Dedifferentiated amniotic fluid mesenchymal stem cell (primary cell): ENCODE measurements around the gene N4BP3.
A peak's percentile ranks its signal among the peaks of the same experiment; 100 is the strongest.
"Not testable (repeated sequence)": the region's sequence is repeated elsewhere in the genome, so short reads cannot be mapped to it uniquely, and the experiment has no call there.

Source experiments
- DNase-seq: peaks from one replicate; pipeline ENCODE4 v3.0.0-alpha.2; 2016; ENCODE audit errors: extremely low spot score

The N4BP3 gene, protein sequence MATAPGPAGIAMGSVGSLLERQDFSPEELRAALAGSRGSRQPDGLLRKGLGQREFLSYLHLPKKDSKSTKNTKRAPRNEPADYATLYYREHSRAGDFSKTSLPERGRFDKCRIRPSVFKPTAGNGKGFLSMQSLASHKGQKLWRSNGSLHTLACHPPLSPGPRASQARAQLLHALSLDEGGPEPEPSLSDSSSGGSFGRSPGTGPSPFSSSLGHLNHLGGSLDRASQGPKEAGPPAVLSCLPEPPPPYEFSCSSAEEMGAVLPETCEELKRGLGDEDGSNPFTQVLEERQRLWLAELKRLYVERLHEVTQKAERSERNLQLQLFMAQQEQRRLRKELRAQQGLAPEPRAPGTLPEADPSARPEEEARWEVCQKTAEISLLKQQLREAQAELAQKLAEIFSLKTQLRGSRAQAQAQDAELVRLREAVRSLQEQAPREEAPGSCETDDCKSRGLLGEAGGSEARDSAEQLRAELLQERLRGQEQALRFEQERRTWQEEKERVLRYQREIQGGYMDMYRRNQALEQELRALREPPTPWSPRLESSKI

DNA sequence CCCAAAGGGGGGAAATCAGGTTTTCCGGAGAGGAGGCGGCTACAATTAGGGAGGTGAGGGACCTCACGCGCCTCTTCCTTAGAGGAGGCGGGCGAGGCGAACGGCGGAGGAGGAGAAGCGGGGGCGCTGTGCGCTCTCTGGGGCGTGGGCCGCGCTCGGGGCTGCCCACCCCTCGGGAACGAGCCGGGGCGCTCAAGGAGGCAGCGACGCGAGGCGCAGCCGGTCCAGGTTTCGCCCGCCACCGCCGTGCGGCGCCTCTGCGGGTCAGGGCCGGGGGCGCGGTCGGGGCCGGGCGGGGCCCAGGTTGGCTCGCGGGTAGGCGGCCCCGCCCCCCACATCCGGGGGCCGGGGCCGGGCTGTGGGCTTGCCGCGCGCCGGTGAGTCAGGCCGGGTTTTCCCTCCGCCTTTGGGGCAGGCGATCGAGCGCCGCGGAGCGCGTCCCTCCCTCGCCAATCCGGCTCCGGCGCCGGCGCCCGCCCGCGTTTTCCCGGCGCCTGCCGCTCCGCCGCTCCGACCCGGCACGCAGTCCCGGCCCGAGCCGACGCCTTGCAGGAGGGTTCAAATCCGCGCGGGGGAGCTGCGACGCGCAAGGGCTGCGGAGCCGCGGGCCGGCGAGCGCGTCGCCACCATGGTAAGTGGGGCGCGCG, at the start of gene N4BP3:
TSS of gene N4BP3 (plus strand) at position 392 of the 647 bp plus-strand sequence. CDS start 6,052 bp downstream, outside the sequence.
- DNase-seq: no peak

DNA sequence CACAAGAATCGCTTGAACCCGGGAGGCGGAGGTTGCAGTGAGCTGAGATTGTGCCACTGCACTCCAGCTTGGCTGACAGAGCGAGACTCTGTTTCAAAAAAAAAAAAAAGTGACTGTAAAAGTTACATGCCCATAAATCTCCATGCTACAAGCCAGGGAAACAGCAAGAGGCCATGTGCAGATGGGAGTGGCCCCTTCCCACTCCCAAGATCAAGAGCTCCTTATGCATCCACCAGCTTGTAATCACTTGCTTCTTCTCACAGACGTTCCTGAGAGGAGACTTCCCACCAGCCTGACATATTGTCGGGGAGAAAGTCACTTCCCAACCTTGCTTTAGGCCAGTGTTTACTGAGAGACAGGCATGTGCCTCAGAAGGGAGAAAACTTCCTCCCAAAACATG, 45.6 kb upstream of the N4BP3 start:
- no peak for DNase-seq

DNA sequence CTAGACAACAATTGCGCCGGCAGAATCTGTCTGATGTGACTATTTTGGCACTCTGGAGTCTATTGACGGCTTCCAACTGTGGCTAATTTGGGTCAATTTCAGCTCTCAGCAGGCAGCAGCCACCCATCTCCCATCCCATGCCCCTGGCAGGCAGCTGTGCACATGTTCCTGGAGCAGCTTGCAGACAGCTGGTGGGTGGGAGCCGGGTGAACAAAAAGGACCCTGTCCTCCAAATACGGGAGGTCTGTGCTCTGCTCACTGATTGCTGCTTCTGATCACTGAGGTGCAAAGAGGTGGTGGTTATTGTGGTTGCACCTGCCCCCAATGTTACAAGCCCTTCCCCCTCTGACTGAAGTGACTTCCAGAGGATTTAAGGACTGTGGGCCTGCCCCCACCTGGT, 45.0 kb upstream of the N4BP3 start:
- no peak for DNase-seq

DNA sequence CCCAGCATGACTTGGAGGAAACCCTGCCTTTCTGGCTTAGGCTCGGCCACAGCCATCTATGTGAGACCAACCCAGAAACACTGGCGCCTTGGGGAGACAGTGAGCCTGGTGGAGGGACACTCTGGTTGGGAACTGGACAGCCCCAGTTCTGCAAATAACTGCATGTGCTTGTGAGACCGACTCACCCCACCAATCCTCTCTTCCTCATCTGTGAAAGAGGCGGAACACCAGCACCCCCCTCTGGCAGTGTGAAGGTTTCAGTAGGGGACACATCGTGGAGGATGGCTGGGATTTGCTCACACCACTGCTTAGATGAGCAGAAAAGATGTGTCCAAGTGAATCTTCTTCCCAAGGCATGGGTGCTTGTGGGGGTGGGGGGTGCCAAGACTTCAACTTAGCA, 43.4 kb upstream of the N4BP3 start:
- no peak for DNase-seq

DNA sequence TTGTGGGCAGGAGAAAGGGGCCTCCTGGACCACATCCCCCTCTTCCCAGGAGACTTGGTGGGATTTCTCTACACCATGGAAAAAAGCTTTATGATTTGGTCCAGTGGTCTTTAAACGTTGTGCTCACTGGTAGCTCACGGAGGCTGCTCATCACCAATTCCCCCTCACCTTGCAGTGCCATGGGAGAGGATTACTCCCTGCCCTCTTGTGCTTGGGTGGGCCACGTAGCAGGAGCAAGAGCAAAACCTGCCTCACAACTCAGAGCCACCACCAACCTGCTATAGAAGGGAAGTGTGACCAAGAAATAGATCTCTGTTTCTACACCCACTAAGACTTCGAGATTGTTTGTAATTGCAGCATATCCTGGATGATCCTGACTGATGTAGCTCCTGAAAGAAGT, 42.2 kb upstream of the N4BP3 start:
- DNase-seq: no peak

DNA sequence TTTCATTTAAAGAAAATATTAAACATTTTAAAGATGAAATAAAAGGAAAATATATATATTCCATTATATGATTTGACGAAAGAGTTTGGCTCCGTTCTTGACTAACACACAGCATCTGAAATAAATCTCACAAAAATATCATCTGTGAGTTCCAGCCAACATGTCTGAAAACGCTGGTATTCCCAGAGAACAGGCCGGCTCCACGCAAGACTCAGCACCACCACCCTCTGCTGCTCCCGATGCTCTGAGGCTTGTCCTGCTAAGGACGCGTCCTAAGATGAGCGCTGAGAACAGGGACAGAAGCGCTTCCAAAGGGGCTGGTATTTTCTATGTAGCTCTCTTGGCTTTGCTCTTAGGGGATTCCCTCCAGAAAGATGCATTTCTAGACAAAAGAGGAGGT, 40.6 kb upstream of the N4BP3 start:
- DNase-seq: no peak

DNA sequence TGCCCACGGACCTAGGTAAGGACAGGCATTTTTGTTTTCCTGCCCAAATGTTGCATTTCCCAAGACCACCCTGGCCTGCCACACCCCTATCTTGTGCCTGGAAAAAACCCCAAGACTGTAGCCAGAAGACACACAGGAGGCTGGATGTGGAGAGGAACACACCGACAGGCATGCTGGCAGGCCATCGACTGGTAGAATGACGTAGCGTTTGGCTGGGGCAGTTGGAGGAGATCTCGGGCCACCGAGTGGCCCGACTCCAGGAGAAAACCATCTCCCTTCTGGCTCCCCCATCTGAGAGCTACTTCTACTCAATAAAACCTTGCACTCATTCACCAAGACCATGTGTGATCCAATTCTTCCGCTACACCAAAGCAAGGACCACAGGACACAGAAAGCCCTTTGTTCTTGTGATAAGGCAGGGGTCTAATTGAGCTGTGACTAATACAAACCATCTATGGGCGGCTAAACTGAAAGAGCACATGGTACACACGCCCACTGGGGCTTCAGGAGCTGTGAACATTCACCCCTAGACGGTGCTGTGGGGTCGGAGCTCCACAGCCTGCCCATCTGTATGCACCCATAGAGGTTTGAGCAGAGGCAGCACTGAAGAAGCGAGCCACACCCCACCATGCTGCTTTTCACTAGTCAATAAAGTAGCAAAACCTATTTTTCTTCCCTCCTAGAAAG, 38.9 kb upstream of the N4BP3 start:
- no peak for DNase-seq

DNA sequence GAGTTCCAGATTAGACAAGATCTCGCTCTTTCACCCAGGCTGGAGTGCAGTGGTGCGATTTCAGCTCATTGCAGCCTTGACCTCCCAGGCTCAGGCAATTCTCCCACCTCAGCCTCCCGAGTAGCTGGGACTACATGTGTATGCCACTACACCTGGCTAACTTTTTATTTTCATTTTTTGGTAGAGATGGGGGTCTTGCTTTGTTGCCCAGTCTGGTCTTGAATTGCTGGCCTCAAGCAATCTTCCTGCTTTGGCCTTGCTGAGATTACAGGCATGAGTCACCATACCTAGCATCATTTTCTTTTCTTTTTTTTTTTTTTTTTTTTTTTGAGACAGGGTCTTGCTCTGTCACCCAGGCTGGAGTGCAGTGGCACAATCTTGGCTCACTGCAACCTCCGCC, 36.4 kb upstream of the N4BP3 start:
- DNase-seq: not testable (repeated sequence)

DNA sequence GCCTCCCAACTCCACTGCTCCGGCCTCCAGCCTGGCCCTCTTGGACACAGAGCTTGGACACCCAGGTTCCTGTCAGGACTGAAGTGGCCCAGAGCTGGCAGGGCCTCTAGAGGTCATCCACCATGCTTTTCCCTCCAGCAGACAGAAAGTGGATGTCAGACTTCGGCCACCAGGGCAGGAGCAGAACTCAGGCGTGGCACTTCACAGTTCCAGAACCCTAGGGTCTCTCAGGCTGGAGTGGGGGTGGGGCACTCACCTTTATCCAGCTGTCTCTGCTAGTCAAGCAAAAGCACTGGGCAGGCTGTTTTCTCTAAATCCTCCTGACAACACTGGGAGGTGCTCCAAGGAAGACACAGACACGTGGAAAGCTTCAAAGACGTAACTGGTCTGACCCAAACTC, 35.6 kb upstream of the N4BP3 start:
- no peak for DNase-seq

DNA sequence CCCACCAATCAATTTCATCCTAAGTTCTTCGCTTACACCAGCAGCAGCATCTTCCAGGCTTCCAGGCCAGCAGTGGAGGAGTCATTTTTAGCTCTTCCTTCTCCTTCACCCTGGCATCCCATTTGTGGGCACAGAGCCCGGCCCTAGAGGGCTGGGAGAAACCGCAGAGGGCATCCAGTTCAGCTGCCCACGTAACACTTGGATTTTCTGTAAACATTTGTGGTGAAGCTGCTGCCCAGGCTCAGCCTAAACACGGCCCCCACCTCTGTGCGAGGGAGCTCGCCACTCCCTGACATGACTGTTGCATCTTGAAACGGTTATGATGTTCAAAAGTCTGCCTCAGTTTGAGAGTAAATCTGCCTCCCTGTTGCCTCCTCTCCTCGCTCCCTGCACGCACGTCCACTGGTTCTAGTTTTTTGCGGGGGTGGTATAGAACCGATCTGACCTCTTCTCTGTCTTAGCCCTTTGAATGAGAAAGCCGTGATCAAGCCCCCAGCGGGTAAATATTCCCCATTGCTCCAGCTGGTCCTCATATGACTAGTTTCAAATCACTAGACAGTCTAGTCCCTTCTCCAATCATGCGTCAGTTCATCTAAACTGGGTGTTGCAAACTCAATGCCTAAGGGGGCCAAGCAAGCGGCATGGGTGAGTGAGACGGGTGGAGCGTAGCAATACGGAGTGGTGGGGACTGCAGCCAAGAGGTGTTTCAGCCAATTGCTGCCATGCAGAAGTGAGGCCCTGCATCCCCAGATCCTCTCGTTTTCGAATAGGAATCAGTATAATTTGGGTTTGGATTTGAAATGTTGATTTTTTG, 34.9 kb upstream of the N4BP3 start:
- DNase-seq: peak; percentile 90

DNA sequence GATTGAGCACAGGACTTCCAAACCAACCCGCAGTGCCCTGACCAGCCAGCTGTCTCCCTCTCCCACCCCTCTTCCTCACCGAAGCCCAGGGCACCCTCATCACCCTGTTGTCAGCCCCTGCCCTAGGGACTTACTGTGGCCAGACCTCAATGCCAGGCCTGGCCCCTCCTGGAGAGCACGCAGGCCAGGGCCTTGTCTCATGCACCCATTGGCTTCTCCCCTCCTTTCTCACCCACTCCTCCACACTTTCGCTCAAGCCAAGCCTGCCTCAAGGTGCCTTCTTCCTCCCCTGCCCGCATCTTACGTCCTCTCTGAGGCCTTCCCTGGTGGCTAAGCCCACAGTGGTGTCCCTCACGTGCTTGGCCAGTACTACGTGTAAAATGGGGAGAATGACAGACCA, 33.3 kb upstream of the N4BP3 start:
- no peak for DNase-seq

DNA sequence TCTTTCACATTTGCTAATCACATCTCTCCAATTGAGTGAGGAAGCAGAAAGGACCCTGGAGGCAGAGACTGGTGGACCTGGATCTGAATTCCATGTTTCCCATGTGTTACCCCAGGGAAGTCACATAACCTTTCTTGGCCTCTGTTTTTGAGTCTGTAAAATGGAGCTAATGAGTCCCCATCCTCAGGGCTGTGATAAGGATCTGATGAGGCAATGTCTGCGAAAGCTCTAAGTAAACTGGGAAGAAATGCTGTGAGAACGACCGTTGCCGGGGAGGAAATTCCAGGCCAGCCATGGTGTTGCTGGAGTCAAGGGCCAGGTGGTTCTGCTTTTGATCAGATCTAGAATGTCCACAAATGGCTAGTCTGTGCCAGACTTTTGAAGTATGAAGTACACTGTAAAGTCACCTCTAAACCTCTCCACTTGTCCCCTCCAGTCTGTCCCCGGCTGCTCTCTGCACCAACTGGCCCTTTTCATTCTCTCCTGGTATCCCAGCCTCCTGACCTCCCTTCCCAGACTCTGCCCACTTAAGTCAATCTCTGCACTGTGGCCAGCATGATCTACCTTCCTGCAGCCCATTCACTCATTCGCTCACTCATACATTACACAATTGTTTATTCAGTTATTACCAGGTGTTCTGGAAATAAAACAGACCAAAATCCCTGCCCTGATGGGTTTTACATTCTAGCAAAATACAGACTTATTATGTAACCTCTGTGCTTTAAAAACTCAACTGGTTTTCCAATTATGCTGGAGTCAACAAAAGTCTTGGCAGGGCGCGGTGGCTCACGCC, 32.5 kb upstream of the N4BP3 start:
- no peak for DNase-seq

DNA sequence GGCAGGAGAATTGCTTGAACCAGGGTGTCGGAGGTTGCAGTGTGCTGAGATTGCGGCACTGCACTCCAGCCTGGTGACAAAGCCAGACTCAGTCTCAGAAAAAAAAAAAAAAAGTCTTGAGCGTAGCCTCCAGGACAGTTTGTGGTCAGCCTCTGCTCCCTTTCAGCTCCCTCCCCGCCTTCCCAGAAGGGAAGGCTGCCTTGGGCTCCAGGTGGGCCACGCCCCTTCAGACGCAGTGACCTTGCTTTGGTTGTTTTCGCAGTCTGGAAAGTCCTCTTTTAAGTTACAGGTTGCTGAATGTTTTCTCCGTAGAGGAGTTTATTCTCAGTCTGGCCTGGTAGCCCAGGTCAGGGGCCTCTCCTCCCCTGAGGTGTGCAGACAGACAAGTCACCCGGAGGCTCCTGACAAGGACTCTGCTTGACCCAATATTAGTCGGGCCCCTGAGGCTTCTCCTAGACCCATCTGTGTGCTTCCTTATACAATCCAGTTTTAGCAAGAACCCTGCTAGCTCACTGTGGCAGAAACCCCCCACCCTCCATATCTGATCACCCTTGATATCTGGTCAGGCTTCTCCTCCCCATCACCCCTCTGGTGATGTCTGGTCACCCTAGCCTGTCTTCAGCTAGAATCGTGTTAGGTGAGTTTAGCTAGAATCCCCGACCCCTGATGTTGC, 31.6 kb upstream of the N4BP3 start:
- DNase-seq: no peak

DNA sequence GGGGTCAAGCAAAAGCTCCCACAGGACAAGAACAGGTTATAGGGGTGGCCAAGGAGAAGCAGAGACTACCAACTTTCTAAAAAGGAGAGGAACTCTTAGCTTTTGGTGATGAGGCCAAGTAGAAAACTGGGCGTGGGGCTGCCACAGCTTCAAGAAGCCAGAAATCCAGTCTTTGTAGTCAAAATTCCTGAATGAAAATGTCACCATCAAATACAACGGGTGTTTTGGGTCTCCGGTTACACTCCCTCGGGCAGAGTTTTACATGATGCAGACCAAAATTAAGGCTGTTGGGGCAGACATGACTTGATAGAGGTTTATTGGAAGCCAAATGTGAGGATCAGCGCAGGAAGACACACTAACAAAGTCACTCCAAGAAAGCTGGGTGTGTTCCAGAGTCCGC, 29.4 kb upstream of the N4BP3 start:
- peak; percentile 65 for DNase-seq

DNA sequence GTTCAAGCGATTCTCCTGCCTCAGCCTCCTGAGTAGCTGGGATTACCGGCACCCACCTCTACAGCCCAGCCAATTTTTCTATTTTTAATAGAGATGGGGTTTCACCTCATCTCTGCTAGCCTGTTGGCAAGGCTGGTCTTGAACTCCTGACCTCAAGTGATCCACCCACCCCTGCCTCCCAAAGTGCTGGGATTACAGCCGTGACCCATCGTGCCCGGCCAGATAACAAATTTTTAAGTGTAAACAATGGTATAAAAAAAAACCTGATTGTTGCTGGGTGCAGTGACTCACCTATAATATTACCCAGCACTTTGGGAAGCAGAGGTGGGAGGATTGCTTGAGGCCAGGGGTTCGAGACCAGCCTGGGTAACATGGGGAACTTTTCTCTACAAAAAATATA, 28.0 kb upstream of the N4BP3 start:
- no peak for DNase-seq

DNA sequence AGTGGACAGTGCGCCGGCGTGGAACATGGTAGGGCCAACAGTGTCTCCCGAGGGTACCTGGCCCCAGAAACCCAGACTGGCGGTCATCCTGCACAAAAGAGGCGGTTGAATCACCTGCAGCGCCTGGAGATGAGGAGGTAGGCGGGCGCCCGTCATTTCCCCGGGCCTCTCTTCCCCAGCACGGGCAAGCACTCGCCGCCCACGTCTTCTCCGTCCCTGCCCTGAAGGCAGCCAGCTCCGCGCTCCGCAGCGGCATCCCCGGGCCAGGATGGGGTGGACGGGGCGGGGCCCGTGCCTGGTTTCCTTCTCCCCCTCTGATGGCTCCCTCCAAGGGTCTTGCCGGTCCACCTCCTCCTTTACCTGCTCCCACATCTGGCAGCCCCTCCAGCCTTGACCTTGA, 27.1 kb upstream of the N4BP3 start:
- DNase-seq: no peak

DNA sequence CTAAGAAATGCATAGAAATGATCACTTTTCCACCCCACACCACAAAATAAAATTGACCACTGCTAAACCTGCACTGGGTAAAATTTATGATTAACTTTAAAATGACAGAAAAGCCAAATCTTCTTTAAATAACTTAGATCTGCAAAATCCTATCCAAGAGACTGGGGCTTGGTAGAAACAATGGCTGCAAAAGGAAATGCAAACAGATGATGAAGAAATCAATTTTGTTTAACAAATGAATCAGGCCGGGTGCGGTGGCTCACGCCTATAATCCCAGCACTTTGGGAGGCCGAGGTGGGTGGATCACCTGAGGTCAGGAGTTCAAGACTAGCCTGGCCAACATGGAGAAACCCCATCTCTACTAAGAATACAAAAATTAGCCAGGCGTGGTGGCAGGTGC, 26.1 kb upstream of the N4BP3 start:
- DNase-seq: not testable (repeated sequence)

DNA sequence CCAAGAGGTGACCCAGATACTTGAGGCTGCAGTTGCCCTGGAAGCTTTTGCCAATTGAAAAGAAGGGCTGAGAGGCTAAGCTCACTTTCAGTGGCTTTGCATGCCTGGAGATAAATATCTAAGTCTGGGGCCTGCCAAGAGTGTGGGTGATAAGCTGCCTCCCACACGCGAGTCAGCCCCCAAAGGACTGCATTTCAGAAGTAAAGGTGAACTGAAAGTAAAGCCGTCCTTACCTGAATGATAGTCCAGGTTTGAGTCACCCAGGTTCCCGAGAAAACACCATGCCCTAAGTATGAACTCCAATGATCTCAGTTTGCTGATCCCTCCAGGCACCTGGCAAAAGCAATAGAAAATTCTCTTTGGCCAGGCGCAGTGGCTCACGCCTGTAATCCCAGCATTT, 22.5 kb upstream of the N4BP3 start:
- no peak for DNase-seq

DNA sequence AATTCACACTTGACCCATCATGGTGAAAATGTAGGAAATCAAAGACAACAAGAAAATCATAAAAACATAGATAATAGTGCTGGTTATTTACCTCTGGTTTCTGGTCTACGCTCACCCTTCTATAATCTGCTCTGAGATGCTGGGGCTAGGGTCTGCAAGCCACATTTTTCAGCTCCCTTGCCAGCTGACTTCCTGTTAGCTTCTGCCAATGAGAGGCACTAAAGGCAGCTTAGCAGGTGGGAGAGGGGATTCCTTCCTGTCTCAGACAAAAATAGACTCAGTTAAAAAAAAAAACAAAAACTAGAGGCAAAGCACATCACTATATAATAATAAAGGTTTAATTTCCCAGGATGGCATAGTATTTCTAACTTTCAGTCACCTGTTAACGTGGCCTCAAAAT, 20.2 kb upstream of the N4BP3 start:
- no peak for DNase-seq

DNA sequence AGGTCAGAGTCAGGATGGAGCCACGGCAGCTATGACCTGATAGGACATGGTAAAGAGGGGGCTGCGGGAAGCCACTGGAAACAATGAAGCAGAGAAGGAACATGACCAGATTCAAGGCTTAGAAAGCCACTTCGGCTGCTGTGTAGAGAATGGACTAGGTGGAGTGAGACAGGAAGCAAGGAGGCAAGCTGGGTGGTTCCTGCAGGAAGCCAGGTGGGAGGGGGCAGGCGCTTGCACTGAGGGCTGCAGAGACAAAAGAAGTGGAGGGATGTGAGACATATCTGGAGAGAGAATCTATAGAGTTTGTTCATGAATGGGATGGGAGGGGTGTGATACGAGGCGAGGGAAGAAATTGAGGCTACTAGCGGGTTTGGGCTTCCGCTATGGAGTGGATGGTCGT, 19.0 kb upstream of the N4BP3 start:
- DNase-seq: no peak
